NOMO-1 (cell line): ENCODE data around the gene UBN1.

Experiments
- DNase-seq, 2 experiments: peaks; one replicate each; lab custom pipeline; 2025; ENCODE audit not compliant: unreplicated experiment in 2 of 2; lab: John Stamatoyannopoulos, UW

Gene UBN1

GRCh38 chr16:4820652-4821051, 26.6 kb upstream of the UBN1 start:
- no peak for DNase-seq

GRCh38 chr16:4825196-4825595, 22.1 kb upstream of the UBN1 start:
- DNase-seq, result no peak

- no peak for DNase-seq
Observed at GRCh38 chr16:4826526-4826925, 20.8 kb upstream of the UBN1 start.

GRCh38 chr16:4826980-4827379, 20.3 kb upstream of the UBN1 start:
- DNase-seq, result no peak

GRCh38 chr16:4828567-4829321, 18.5 kb upstream of the UBN1 start:
- DNase-seq, result no peak

- no peak for DNase-seq
Observed at GRCh38 chr16:4830408-4830807, 16.9 kb upstream of the UBN1 start.

GRCh38 chr16:4831616-4832015, 15.7 kb upstream of the UBN1 start:
- no peak for DNase-seq

- DNase-seq, result no peak
Observed at GRCh38 chr16:4832698-4833343, 14.5 kb upstream of the UBN1 start.

- no peak for DNase-seq
Observed at GRCh38 chr16:4833584-4833983, 13.7 kb upstream of the UBN1 start.

GRCh38 chr16:4836727-4837126, 10.6 kb upstream of the UBN1 start:
- no peak for DNase-seq

GRCh38 chr16:4837733-4838501, 9.4 kb upstream of the UBN1 start:
- no peak for DNase-seq

GRCh38 chr16:4839942-4840341, 7.3 kb upstream of the UBN1 start:
- no peak for DNase-seq

GRCh38 chr16:4840984-4841383, 6.3 kb upstream of the UBN1 start:
- no peak for DNase-seq

GRCh38 chr16:4846503-4846900, 779 bp upstream of the UBN1 start:
- DNase-seq, result peak; percentile 6 to 43

GRCh38 chr16:4847774-4848587, 700 bp downstream of the UBN1 start:
- peak; percentile 45 to 49 for DNase-seq

- DNase-seq, result no peak
Observed at GRCh38 chr16:4850211-4850610, 2.9 kb downstream of the UBN1 start.

- peak in 1 of 2 experiments; percentile 5 for DNase-seq
Observed at GRCh38 chr16:4852221-4852872, 5.1 kb downstream of the UBN1 start.

- DNase-seq, result no peak
Observed at GRCh38 chr16:4855371-4855770, 8.1 kb downstream of the UBN1 start.

GRCh38 chr16:4855804-4856203, 8.5 kb downstream of the UBN1 start:
- DNase-seq, result no peak

- no peak for DNase-seq
Observed at GRCh38 chr16:4859190-4859899, 12.1 kb downstream of the UBN1 start.
